Thyroid gland (tissue), 4 donors: ENCODE results near the gene NBAS.

Source experiments
- CTCF ChIP-seq, 6 experiments: fragments of 200-600 bp in 3 of 6; fragments of 450-650 bp in 3 of 6; sonication (generic) in 3 of 6; IDR thresholded peaks; one replicate each; pipeline ENCODE4 v1.5.1; 2016 to 2019; ENCODE audit warnings: antibody characterized with exemption in 6 of 6, mild to moderate bottlenecking in 2 of 6, inconsistent platforms in 1 of 6, moderate library complexity in 1 of 6
- POLR2A ChIP-seq, 2 donors: fragments of 450-650 bp; IDR thresholded peaks; one replicate each; pipeline ENCODE4 v1.6.1; 2017; ENCODE audit warnings: antibody characterized with exemption in 2 of 2, mild to moderate bottlenecking in 2 of 2, moderate library complexity in 1 of 2

GRCh38 chr2:15532996-15533395, 28.1 kb downstream of the NBAS start:
- TF ChIP-seq CTCF (IDR thresholded peaks at IDR 0.05) (no peak), POLR2A (IDR thresholded peaks at IDR 0.05) (no peak)
